Ectodermal cell (in vitro differentiated cells): ENCODE data around the gene FRMD4B.
"Not testable (repeated sequence)": the region's sequence is repeated elsewhere in the genome, so short reads cannot be mapped to it uniquely, and the experiment has no call there.

ENCODE experiments used
- H3K27ac ChIP-seq: 2 replicates; pipeline ENCODE4 v1.7.0; 2013; ENCODE audit warnings: mild to moderate bottlenecking, low read depth, low read length; ENCODE audit not compliant: insufficient read depth, poor library complexity, severe bottlenecking
- H3K27me3 ChIP-seq: 2 replicates; pipeline ENCODE4 v1.7.0; 2013; ENCODE audit warnings: mild to moderate bottlenecking, low read length; ENCODE audit not compliant: insufficient read depth, control insufficient read depth, poor library complexity, severe bottlenecking
- H3K36me3 ChIP-seq: one replicate; pipeline ENCODE4 v1.7.0; 2013; ENCODE audit warnings: low read length; ENCODE audit not compliant: control insufficient read depth, insufficient read depth
- H3K4me1 ChIP-seq: one replicate; pipeline ENCODE4 v1.7.0; 2013; ENCODE audit warnings: low read length; ENCODE audit not compliant: control insufficient read depth, insufficient read depth
- H3K4me3 ChIP-seq: 2 replicates; pipeline ENCODE4 v1.7.0; 2013; ENCODE audit warnings: low read depth, low read length, control low read depth; ENCODE audit not compliant: insufficient read depth
- H3K9me3 ChIP-seq: 2 replicates; pipeline ENCODE4 v1.7.0; 2013; ENCODE audit warnings: mild to moderate bottlenecking, low read length, moderate library complexity; ENCODE audit not compliant: control insufficient read depth
- WGBS, 2 experiments: methylation state at CpG; one replicate each; pipeline ENCODE4 v1.1.7; 2013; ENCODE audit warnings: missing lambda C conversion rate in 2 of 2; 5-methylcytosine and 5-hydroxymethylcytosine counted together

Gene FRMD4B

DNA sequence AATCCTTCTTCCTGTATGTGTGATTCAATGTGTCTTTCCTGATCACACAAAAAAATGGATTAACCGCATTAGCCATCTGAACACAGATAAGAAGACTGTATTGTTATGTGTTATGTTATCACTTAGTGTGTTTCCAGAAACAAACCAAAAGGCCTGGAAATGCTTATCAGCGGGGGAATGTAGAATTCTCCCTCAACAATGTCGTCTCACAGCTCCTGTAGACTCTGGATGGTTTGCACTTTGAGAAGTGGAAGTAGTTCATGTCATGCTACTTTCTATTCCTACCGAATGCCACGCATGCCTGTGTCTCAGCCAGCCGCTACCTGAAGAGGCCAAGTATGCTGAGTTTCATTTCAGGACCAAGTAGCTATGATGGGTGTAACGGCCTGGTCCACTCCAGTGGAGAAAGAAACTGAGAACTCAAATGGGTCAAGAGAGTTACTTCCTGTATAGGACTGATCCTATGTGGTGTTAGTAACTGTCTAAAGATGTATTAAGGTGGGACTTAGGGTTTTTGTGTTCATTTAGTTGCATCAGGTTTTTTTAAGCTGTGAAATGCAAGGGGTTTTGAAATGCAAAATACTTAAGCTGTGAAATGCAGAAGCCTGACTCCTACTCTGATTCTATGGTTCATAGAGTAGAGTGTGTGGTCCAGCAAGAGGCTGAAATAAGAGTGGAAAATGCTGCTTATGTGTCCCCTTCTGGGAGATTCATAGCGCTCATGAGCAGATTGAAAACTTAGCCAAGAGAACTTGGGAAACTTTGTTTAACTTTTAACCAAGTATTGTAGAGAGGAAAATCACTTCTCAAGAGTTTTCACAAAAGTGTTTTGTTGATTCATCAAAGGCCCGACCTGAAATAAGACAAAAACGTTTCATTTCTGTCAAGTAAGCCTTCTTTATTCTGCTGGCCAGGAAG, 145.0 kb downstream of the FRMD4B start:
- Histone ChIP-seq H3K4me1 (peaks cover 17% of the 10 kb centered on the region), H3K9me3 (no peaks in the 10 kb centered on the region), H3K27me3 (no peaks in the 10 kb centered on the region), H3K27ac (no peak overlapping the region), H3K4me3 (no peak overlapping the region), H3K36me3 (no peaks in the 10 kb centered on the region)
- WGBS, 2 experiments = 72 to 74% methylated on average over 9 to 10 of the region's 10 CpGs

DNA sequence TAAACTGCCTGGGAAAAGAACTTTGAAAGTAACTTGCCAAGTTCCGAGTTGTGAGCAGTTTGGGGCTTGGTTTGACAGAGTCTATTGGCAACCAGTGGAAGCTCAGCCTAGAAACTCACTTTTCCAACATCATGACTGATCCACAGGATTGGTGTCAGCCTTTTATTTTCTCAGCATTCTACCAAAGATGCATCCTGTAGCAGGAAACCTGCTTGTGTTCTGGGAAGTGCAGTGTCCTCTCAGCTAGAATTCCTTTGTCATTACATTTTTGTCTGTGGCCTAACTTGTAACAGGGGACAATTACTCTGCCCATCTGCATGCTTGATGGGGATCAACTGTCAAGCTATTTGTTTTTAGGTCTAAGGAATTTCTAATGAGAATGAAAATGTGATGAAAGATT, 146.8 kb downstream of the FRMD4B start:
- Histone ChIP-seq H3K36me3 (no peaks in the 10 kb centered on the region), H3K4me3 (no peak overlapping the region), H3K27ac (no peak overlapping the region), H3K9me3 (no peaks in the 10 kb centered on the region), H3K27me3 (no peaks in the 10 kb centered on the region), H3K4me1 (peaks cover 17% of the 10 kb centered on the region)
- WGBS, 2 experiments = 70 to 86% methylated on average over 1 of the region's 1 CpG

DNA sequence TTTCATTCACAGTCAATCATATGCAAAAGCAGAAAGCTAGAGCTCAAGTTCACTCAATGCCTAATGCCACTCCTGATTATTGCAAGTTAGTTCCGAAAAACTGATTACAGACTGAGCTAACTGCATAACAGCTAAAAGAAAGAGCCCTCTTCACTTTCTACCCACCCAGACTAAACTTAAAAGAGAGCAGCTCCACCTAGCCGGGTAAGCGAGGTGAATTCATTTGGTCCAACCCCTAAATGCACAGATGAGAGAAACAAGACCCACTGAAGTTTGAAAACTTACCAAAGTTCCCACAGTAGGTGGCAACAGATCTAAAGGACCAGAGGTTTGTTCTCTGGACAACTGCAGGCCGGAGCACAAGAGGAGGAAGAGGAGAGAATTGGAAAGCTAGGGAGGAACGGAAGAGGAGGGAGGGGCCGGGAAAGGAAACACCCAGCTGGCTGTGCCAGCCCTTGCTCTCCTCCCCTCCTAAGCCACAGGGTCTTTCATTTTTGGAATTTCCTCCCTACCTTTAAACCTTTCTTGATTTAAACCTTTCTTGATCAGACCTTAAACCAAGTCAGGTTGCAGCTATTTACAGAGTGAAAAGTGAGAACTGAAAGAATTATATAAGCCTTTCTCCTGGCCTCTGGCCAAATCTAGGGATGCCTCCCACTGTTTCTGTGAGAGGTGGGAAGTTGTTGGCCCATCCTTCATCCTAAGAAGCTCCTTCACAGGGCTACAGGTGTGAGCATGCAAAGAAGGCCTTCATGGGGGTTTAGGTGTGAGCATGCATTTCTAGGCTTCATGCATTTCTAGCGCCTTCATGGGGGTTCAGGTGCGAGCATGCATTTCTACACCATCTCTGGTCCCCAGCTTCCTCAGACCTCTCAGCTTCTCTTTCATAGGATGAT, 148.8 kb downstream of the FRMD4B start:
- Histone ChIP-seq H3K36me3 (no peaks in the 10 kb centered on the region), H3K9me3 (no peaks in the 10 kb centered on the region), H3K27ac (no peak overlapping the region), H3K27me3 (no peaks in the 10 kb centered on the region), H3K4me1 (peaks cover 17% of the 10 kb centered on the region), H3K4me3 (no peak overlapping the region)
- 59 to 60% methylated on average over 7 to 8 of the region's 8 CpGs for WGBS, 2 experiments

DNA sequence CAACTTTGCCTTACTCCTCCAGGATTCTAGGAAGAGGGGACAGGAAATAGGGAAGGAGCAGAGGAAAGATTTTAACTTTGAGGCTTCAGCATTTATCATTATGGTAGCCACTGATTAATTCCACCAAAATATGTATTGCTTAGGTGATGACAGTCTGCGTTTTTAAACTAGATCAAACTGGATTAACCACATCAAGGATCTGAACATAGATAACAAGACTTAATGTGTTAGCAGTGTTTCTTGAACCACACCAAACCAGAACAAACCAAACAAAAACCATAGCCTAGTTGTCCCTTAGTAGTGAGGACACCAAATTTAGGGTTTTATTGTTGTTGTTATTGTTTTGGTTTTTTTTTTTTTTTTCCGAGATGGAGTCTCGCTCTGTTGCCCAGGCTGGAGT, 150.0 kb downstream of the FRMD4B start:
- no peaks in the 10 kb centered on the region for H3K27me3 ChIP-seq
- H3K4me1 ChIP-seq = peaks cover 12% of the 10 kb centered on the region
- H3K36me3 ChIP-seq = no peaks in the 10 kb centered on the region
- no peaks in the 10 kb centered on the region for H3K9me3 ChIP-seq
- H3K27ac ChIP-seq = no peak overlapping the region
- H3K4me3 ChIP-seq = no peak overlapping the region
- 94% methylated on average over 3 of the region's 3 CpGs for WGBS, 2 experiments

GRCh38 chr3:69235227-69235626, 150.7 kb downstream of the FRMD4B start:
- H3K36me3 ChIP-seq = not testable (repeated sequence)
- WGBS, 2 experiments = 84 to 97% methylated on average over 4 of the region's 4 CpGs

DNA sequence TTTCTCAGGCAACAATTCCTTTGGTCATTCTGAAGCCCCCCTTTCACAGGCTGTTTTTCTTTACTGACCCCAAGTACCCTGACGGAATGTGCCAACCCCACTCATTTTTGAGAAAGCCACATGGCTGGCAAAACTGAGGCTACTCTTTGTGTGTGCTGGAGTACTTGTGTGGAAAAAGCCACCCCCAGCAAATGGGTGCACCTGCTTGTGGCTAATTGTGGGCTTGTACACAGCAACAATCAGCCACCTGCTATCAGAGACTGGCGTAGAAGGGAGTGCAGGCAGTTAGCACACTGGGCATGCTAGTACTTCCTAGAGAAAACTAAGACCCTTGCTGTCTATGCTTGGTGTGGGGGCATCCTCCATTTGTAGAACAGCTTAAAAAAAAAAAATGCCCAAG, 153.4 kb downstream of the FRMD4B start:
- Histone ChIP-seq H3K27me3 (no peaks in the 10 kb centered on the region), H3K27ac (no peak overlapping the region), H3K36me3 (no peaks in the 10 kb centered on the region), H3K4me3 (no peak overlapping the region), H3K9me3 (no peaks in the 10 kb centered on the region), H3K4me1 (no peaks in the 10 kb centered on the region)
- WGBS, 2 experiments = 96 to 98% methylated on average over 2 of the region's 2 CpGs

More at GRCh38 chr3:69235227-69235626, 150.7 kb downstream of the FRMD4B start:
- H3K27me3 ChIP-seq, H3K27ac ChIP-seq, H3K9me3 ChIP-seq, H3K4me3 ChIP-seq: not testable (repeated sequence)
- peaks cover 10% of the 10 kb centered on the region for H3K4me1 ChIP-seq

- H3K4me1 ChIP-seq = no peaks in the 10 kb centered on the region
- no peak overlapping the region for H3K27ac ChIP-seq
- WGBS, 2 experiments = 73 to 77% methylated on average over 5 to 6 of the region's 6 CpGs
- H3K9me3 ChIP-seq = no peaks in the 10 kb centered on the region
- H3K4me3 ChIP-seq = no peak overlapping the region
- H3K36me3 ChIP-seq = no peaks in the 10 kb centered on the region
- H3K27me3 ChIP-seq = no peaks in the 10 kb centered on the region
These were observed 153.9 kb downstream of the FRMD4B start for GRCh38 chr3:69231929-69232440.

DNA sequence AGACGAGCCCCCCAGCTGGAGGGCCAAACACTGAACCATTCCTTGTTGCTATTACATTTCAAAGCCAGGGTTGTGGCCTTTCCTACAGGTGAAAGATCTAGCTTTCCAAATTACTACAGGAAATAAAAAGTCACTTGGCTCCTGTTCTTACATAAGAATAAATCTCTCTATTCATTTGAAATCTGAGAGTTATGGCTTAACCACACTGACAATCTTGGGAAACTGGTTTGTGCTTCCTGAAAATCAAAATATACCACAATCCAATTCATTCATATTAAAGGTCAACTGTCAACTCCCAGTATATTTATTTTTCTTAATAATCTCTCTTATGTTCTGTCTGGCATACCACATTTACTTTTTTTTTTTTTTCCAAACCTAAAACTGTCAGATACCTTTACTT, 159.8 kb downstream of the FRMD4B start:
- no peaks in the 10 kb centered on the region for H3K4me1 ChIP-seq
- H3K27ac ChIP-seq = no peak overlapping the region
- H3K4me3 ChIP-seq = no peak overlapping the region
- H3K36me3 ChIP-seq = no peaks in the 10 kb centered on the region
- 78 to 92% methylated on average over 1 of the region's 1 CpG for WGBS, 2 experiments
- no peaks in the 10 kb centered on the region for H3K27me3 ChIP-seq
- H3K9me3 ChIP-seq = no peaks in the 10 kb centered on the region

DNA sequence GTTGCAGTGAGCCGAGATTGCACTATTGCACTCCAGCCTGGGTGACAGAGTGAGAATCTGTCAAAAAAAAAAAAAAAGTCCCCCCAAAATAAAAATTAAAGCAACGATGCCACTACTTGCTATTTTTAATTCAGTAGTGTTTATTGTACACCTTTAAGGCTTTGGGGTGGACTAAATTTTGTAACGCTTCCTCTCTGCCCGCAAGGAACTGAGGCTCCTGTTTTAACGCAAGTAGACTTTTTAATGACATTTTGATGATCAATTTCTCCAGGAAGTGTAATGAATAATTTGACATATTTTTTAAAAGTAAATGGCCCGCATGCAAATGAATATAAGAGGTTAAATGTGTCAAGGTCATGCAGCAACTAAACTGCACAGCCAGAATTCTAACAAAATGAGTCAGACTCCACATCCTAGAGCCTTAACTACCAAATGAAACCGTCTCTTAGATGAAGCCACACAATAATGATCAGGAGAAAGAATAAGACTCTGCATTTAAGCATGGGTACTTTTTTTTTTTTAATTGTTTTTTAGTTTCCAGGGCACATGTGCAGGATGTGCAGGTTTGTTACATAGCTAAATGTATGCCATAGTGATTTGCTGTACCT, 166.7 kb downstream of the FRMD4B start:
- 97 to 100% methylated on average over 5 to 7 of the region's 7 CpGs for WGBS, 2 experiments
- H3K27me3 ChIP-seq = no peaks in the 10 kb centered on the region
- no peak overlapping the region for H3K4me3 ChIP-seq
- no peaks in the 10 kb centered on the region for H3K4me1 ChIP-seq
- H3K36me3 ChIP-seq = no peaks in the 10 kb centered on the region
- H3K9me3 ChIP-seq = no peaks in the 10 kb centered on the region
- H3K27ac ChIP-seq = no peak overlapping the region
